GM19035 (cell line): ENCODE results near the gene SRRM2.

Experiments
- ATAC-seq: cut with Tn5 transposase; IDR thresholded peaks from one replicate; pipeline ENCODE4 v1.9.1; 2021; ENCODE audit not compliant: unreplicated experiment

Gene SRRM2

GRCh38 chr16:2752035-2752849 lies at the start of gene SRRM2:
Gene SRRM2 (plus strand): TSS chr16:2752638. CDS start chr16:2756365, 3,727 bp downstream.
- peak; percentile 78 for ATAC-seq

DNA sequence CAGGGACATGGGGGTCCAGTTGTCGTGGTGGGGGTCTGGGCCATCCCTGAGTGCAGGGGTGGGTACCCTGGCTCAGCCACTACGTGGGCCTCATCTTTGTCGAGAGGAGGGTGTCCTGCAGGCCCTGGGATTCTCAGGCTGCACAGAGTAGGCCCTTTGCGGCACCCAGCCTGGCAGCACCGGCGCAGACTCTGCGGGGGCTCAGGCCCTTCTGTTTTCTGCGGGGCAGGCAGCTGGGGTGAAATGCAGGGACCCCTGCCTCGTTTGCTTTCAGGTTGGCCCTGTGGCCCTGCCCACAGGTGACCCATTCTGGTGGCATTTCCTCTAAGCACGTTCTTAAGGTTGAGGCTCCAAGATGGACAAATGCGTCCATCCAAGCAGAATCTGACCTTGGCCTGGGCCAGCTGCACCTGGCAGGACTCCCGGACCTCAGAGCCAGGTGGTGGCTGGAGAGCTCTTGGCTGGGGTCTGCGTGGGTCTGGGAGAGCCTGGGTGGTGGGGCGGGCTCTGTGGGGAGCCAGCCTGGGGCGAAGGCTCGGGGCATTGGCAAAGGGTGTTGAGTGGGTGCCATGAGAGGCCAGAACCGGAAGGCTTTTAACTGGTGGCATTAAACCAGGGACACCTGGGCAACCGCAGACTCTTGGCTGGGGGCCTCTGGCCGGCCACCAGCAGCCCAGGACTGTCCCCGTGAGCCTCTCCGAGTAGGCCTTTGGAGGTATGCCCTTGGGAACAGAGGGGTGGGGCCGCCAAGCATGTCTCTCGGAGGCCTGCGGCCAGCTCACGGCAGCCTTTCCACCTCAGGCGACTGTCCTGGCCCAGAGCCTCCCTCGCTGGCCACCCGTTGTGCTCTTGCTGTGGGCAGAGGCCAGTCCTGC lies 49.3 kb upstream of the SRRM2 start:
- no peak for ATAC-seq

DNA sequence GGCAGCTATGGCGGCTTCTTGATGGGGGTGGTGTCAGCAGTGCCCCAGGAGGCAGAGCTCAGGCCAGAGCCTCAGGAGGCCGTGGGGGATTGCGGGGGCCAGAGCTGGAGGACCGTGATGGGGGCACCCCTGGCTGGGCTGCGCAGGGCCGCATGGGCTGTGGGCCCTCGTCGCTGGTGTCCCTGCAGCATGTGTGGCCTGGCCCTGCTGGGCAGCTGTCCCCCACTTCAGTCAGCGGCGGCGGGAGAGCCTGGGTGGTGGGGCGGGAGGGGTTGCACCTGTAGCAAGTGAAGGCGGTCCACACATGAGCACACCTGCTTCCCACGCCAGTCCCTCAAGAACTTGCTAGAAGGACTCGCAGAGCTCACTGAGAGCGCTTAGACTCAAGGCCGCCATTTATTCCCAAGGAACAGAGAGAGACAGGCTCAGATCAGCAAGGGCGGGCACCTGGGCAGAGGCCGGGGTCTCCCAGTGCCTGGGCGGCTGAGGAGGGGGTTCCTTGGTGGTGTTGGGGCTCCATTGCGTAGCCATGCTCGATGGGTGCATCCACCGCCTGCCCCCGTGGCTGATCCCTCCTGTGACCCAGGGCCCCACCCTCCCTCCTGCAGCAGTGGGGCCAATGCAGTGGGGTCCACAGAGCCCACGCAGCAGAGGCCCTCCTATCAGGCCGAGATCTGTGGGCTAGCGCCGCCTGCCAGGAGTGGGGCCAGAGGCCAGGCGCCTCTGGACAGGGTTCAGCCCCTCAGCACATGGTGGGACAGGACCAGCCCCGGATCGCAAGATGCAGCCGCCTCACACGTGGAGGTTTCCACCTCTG lies 48.1 kb upstream of the SRRM2 start:
- ATAC-seq, result no peak

GRCh38 chr16:2704983-2705275 lies 47.5 kb upstream of the SRRM2 start:
- no peak for ATAC-seq

- no peak for ATAC-seq
These were observed 47.1 kb upstream of the SRRM2 start for GRCh38 chr16:2705351-2705750.

DNA sequence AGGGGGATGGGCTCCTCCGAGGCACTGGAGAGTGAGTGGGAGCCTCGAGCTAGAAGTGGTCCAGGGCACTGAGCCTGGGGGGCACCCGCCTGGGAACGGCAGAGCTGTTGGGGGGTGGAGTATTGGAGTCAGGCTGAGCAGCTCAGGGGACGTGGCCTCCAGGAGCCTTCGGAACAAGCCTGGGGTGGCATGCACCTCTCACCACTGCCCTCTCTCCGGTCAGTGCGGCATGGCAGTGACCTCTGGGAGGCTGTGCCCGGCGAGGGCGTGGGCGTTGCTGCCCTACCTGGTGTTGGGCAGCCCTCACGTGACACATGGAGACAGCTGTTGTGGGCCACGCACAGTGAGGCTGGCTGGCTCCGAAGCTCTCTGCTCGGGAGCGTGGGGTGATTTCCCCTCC lies 46.4 kb upstream of the SRRM2 start:
- no peak for ATAC-seq

DNA sequence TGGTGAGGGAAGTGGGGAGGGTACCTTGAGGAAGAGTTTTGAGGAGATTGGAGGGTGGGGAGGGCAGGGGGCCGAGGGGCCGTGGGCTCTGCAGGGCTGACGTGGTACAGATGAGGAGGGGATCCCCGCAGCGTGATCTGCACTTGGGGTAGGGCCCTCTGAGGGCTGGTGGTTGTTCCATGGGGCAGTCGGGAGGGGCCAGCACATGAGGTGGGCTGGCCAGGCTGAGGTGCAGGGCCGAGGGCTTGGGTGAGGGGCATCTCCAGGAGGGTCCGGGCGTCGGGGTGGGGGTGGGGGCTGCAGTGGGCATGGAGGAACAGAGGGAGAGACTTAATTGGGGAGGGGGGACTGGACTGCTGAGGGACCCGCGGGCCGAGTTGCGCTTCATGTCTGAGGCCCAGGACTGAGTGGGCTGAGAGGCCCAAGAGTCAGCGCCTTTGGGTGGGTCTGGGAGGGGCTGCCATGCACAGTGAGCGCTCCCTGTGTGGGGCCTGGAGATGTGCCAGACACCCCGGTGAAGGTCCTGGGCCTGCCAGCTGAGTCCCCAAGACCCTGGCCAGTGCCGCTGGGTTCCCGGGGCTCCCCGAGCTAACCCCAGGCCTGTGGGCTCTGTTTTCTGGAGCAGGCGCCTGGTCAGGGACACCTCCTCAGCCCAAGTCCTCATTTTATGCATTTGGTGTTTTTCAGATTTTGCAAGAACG lies 45.7 kb upstream of the SRRM2 start:
- no peak for ATAC-seq

DNA sequence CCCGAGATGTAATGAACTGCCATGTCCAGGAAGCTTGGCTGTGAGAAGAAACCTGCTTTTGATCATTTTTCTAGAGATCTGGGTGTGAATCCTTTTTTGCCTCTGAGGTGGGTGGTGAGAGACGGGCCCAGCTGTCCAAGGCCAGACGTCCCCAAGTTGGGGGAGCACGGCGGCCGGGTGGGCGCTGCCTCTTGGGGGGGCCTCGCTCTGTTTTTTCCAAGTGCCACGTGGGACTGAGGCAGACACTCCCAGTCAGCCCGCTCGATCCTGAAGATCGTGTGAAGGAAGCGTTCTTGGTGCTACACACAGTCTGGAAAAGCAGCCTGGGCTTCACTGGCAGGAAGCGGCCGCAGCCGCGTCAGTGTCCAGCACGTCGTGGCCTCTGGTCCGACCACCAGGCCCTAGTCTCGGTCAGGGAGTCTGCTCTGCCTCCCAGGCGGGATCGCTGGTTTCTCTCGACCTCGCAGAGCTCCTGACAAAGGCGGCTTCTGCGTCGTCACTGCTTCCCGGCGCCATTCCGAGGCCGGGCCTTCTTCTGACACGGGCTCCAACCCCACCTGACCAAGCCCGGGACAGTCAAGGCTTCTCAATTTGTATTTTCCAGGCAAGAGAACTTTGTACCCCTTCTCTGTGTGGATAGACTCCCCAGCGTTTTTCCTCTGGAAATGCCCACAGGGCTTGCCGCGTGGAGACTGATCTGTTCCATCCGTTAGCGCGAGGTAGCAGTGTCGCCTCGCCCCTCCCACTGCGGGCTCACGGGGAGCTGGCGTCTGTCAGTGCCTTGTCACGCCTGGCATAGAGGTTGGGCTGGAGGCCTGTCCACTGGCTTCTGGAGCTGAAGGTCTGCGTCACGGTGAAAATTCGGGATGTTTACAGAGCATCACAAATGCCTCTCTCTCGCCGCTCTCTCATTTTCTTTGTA lies 44.8 kb upstream of the SRRM2 start:
- no peak for ATAC-seq

DNA sequence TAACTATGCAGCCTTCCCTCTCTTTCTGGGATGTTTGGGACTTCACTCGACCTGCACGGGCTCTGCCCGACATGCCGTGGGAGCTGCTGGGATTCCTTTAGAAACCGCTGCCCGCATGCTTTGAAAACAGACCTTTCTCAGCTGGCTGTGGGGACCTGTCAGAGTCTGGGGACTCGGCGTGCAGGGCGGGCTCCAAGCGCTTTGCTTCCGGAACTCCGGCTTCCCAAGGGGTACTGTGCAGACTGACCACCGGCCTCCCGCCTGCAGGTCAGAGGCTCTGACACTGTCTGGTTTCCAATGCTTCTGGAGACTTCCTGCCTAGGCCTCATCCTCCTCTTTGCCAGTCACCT lies 44.2 kb upstream of the SRRM2 start:
- no peak for ATAC-seq

GRCh38 chr16:2708955-2709587 lies 43.4 kb upstream of the SRRM2 start:
- no peak for ATAC-seq

- no peak for ATAC-seq
These were observed 42.9 kb upstream of the SRRM2 start for GRCh38 chr16:2709588-2709984.

GRCh38 chr16:2710021-2710710 lies 42.3 kb upstream of the SRRM2 start:
- no peak for ATAC-seq

GRCh38 chr16:2710711-2711231 lies 41.7 kb upstream of the SRRM2 start:
- no peak for ATAC-seq

DNA sequence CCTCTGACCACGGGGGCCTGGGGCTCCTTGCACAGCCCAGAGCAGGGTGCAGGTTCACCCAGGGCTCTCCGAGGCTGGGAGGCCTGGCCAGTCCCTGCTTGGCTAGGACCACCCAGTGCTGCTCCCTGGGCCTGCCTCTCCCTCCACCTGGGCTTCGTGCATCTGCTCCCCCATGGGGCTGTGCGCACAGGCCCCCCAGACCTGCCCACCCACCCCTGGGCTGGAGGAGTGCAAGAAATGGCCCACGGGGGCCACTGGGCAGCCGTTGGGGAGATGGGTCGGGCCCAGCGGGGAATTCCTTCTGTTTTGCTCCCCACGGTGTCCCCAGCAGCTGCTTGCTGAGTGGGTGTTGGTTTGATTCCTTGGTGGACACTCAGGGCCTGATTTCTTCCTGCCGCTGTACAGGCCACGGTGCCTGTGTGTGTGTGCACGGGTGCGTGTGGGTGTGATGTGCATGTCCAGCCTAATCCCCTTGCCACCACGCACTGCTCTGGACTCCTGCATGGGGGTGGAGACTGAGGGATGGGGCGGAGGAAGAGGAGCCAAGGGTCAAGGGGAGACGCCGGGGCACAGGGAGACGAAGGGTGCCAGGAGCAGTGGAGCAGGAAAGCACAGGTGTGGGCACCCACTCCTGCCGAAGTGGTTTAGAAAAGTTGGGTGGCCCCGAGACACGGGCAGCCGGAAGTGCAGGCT lies 40.9 kb upstream of the SRRM2 start:
- ATAC-seq, result no peak

GRCh38 chr16:2712063-2712441 lies 40.4 kb upstream of the SRRM2 start:
- no peak for ATAC-seq

DNA sequence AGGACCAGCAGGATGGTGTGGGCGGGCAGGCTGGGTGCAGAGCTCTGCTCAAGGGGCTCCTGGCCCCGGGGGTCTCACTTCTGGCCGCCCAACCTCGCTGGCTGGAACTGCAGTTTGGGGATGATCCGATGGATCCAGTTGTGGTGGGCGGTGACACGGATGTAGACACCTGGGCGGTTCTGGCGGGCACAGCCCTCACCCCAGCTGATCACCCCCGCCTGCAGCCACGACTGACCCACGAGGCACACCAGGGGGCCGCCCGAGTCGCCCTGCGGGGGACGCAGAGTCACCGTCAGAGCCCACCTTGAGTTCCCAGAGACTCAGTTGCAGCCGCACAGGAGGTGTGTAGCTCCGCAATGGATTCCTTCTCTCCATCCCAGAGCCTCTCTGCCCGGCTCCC lies 39.9 kb upstream of the SRRM2 start:
- ATAC-seq, result no peak

GRCh38 chr16:2713523-2713922 lies 38.9 kb upstream of the SRRM2 start:
- ATAC-seq, result no peak
